ENCODE results near the gene CEBPZ.
A peak's percentile ranks its signal among the peaks of the same experiment; 100 is the strongest.

Gene CEBPZ, protein sequence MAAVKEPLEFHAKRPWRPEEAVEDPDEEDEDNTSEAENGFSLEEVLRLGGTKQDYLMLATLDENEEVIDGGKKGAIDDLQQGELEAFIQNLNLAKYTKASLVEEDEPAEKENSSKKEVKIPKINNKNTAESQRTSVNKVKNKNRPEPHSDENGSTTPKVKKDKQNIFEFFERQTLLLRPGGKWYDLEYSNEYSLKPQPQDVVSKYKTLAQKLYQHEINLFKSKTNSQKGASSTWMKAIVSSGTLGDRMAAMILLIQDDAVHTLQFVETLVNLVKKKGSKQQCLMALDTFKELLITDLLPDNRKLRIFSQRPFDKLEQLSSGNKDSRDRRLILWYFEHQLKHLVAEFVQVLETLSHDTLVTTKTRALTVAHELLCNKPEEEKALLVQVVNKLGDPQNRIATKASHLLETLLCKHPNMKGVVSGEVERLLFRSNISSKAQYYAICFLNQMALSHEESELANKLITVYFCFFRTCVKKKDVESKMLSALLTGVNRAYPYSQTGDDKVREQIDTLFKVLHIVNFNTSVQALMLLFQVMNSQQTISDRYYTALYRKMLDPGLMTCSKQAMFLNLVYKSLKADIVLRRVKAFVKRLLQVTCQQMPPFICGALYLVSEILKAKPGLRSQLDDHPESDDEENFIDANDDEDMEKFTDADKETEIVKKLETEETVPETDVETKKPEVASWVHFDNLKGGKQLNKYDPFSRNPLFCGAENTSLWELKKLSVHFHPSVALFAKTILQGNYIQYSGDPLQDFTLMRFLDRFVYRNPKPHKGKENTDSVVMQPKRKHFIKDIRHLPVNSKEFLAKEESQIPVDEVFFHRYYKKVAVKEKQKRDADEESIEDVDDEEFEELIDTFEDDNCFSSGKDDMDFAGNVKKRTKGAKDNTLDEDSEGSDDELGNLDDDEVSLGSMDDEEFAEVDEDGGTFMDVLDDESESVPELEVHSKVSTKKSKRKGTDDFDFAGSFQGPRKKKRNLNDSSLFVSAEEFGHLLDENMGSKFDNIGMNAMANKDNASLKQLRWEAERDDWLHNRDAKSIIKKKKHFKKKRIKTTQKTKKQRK

DNA sequence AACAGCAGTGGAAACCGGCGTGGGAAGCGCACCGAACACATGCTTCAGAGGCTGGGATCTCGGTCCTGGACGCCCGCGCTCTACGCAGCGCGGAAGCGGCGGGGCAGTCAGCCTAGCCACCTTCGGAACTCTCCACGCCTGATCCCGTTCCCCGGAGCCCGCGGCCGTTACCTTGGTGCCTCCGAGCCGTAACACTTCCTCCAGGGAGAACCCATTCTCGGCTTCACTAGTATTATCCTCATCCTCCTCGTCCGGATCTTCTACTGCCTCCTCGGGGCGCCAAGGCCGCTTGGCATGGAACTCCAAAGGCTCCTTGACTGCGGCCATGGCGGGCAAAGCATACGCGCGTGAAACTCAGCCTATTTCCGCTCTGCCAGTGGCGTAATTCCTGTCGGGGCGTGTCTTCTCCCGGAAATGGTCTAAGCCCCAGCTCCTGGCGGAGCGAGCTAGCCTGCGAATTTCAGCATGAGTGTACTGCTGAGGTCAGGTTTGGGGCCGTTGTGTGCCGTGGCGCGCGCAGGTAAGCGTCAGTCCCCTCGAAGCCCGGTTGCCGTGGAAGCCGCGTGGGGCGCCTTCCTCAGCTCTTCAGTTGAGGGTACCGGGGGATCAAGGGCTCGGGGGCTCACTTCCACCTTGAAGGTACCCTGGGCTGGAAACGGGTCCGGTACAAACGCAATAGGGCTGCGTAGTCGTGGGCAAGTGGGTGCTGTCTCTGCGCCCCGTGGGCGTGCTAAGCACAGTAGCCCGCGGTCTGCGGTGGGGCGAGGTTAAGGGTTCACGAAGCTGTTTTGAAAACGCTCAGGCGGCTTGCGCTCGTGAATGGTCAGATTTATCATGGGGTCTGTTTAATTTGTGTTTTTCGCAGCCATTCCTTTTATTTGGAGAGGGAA, at the start of gene CEBPZ, which contains the start of gene NDUFAF7:
TSS of gene CEBPZ (minus strand) at position 356 of the 890 bp plus-strand sequence. CDS start at position 327, 29 bp downstream.
TSS of gene NDUFAF7 (plus strand) at position 418 of the 890 bp plus-strand sequence. CDS start at position 466, 48 bp downstream.
- TF ChIP-seq, protein P1, sequence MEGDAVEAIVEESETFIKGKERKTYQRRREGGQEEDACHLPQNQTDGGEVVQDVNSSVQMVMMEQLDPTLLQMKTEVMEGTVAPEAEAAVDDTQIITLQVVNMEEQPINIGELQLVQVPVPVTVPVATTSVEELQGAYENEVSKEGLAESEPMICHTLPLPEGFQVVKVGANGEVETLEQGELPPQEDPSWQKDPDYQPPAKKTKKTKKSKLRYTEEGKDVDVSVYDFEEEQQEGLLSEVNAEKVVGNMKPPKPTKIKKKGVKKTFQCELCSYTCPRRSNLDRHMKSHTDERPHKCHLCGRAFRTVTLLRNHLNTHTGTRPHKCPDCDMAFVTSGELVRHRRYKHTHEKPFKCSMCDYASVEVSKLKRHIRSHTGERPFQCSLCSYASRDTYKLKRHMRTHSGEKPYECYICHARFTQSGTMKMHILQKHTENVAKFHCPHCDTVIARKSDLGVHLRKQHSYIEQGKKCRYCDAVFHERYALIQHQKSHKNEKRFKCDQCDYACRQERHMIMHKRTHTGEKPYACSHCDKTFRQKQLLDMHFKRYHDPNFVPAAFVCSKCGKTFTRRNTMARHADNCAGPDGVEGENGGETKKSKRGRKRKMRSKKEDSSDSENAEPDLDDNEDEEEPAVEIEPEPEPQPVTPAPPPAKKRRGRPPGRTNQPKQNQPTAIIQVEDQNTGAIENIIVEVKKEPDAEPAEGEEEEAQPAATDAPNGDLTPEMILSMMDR (conservative IDR thresholded peaks at IDR 0.05; ENCODE audit: low read depth, low read length) = no peak
- peak; percentile 95 for DNase-seq (ENCODE audit: low read depth)
- peak within 1 kb of the TSS; percentile 96 for H3K4me3 ChIP-seq (ENCODE audit: low read depth, low read length)

DNA sequence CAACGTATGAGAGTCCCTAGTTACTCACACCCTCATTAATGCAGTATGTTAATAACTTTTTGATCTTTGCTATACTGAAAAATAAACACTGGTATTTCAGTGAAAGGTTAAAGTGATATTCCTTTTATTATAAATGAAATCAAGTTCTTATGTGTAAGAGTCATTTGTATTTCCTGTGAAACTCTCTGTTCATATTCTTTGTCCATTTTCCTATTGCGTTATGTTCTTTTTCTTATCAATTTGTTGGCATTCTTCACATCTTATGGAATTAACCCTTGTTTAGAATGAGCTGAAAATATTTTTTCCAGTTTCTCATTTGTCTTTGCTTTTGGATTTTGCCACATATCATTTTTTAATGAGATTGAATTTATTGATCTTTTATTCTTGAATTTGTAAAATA, 44.9 kb upstream of the CEBPZ start:
- no peak overlapping the region for H3K4me3 ChIP-seq (ENCODE audit: low read depth, low read length)
- peak; percentile 31 for DNase-seq (ENCODE audit: low read depth)
- TF ChIP-seq, protein P1 (conservative IDR thresholded peaks at IDR 0.05; ENCODE audit: low read depth, low read length) = no peak

DNA sequence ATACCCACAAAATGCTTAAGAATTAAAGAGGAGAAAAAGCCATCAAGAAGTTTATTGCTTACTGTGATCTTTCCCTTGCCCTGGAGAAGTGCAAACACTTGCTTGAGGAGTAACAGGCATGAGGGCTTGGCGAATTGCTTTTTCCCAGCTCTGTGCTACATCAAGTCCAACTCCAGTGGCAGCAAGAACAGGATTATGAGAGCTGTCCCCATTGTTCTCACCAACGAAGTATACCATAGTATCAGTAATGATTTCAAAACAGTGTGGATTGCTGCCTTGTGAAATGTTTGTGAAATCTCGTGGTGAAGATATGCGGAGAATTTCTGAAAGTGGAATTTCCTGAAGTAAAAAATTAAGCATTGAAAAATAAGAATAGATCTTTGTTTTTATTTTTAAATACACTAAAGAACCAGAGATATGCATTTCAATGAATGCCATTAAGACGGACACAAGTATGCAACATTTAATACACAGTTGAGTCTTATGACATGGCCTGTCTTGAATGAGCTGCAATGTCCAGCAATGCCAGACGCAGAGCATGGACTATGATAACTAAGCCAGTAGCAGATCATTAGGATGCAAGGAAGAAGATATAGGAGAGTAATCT, 43.1 kb upstream of the CEBPZ start:
- DNase-seq (ENCODE audit: low read depth) = peak; percentile 72
- H3K4me3 ChIP-seq (ENCODE audit: low read depth, low read length) = no peak overlapping the region
- TF ChIP-seq, protein P1 (conservative IDR thresholded peaks at IDR 0.05; ENCODE audit: low read depth, low read length) = no peak

DNA sequence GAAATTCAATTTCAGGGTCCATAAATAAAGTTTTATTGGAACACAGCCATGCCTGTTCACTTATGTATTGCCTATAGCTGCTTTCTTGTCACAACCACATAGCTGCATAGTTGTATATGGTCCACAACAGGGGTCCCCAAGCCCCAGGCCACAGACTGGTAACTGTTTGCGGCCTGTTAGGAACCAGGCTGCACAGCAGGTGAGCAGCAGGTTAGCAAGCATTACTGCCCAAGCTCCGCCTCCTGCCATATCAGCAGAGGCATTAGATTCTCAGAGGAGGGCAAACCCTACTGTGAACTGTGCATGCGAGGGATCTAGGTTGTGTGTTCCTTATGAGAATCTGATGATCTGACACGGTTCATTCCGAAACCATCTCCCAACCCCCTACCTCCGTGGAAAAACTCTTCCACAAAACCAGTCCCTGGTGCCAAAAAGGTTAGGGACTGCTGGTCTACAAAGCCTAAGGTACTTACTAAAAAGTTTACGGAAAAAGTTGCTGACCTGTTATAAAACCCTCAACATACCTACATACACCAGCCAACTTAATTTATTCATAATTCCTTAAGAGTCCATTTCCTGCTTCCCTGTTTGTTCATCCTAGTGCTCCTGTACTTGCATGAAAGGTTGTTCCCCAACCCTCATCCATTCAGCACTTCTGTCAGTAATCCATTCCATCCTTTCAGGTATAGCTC, 40.1 kb upstream of the CEBPZ start:
- H3K4me3 ChIP-seq (ENCODE audit: low read depth, low read length) = no peak overlapping the region
- DNase-seq (ENCODE audit: low read depth) = no peak
- TF ChIP-seq, protein P1 (conservative IDR thresholded peaks at IDR 0.05; ENCODE audit: low read depth, low read length) = no peak

DNA sequence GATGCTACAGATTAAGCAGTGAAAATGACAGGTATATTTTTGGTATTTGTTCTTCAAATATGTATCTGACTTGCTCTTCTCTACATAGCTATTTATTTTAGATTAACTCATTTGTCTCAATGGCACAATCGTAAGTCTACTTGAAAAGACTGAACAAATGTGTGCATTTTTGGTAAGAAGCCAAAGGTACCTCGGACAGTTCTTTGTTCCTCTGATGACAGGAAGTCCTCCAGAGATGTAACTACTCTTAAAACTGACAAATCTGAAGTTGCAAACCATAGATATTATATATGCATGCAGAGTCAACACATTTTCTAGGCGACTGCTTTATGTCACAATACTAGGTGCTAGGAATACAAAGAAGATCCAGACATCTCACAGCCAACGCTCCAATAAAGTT, 36.7 kb upstream of the CEBPZ start:
- no peak overlapping the region for H3K4me3 ChIP-seq (ENCODE audit: low read depth, low read length)
- no peak for DNase-seq (ENCODE audit: low read depth)
- TF ChIP-seq, protein P1 (conservative IDR thresholded peaks at IDR 0.05; ENCODE audit: low read depth, low read length) = no peak
